ENCODE measurements around the gene RYR2.

- no peak for TF ChIP-seq POLR2A (IDR thresholded peaks at IDR 0.05)
- no peak for TF ChIP-seq CTCF (IDR thresholded peaks at IDR 0.05)
Measured at GRCh38 chr1:237012788-237013383, 29.1 kb upstream of the RYR2 start.
